CD8-positive, alpha-beta memory T cell (primary cell): Measurements from ENCODE around the gene IFT74. TPM values are rescaled to one million over a fixed set of nuclear protein-coding genes. Genes with fewer than 3 reads are reported as not detected.

Source experiments
- CTCF ChIA-PET: fragments of 350-600 bp; sonication (Branson Sonifier 250); formaldehyde crosslinking; loops from one replicate; lab custom pipeline; 2021; ENCODE audit warnings: antibody characterized with exemption; lab: Charles Lee
- POLR2A ChIA-PET: fragments of 350-600 bp; sonication (Branson Sonifier 250); formaldehyde crosslinking; loops from one replicate; lab custom pipeline; 2021; ENCODE audit warnings: antibody characterized with exemption; lab: Charles Lee
- DNase-seq, 5 donors: peaks; one replicate each; pipeline versions ENCODE4 v3.0.0 to v3.0.0-alpha.2; 2020 to 2022; ENCODE audit warnings: mixed read lengths in 1 of 5
- H3K27ac ChIP-seq: one replicate; pipeline ENCODE4 v1.7.0; 2013; ENCODE audit warnings: low read depth, mild to moderate bottlenecking, low read length, moderate library complexity
- H3K27me3 ChIP-seq: 2 replicates; pipeline ENCODE4 v1.7.0; 2013; ENCODE audit warnings: low read length, mild to moderate bottlenecking; ENCODE audit not compliant: insufficient read depth, poor library complexity, severe bottlenecking
- H3K36me3 ChIP-seq: 2 replicates; pipeline ENCODE4 v1.7.0; 2013; ENCODE audit warnings: mild to moderate bottlenecking, low read length, moderate library complexity; ENCODE audit not compliant: insufficient read depth
- H3K4me1 ChIP-seq: 2 replicates; pipeline ENCODE4 v1.7.0; 2013; ENCODE audit warnings: mild to moderate bottlenecking, low read length, moderate library complexity; ENCODE audit not compliant: insufficient read depth
- H3K4me3 ChIP-seq: 2 replicates; pipeline ENCODE4 v1.7.0; 2013; ENCODE audit warnings: mild to moderate bottlenecking, low read length
- H3K9me3 ChIP-seq: 2 replicates; pipeline ENCODE4 v1.7.0; 2013; ENCODE audit warnings: mild to moderate bottlenecking, low read length
- H3K27ac Mint-ChIP-seq, 8 donors: one replicate each; pipeline ENCODE4 v1.8.0; 2020 to 2021; ENCODE audit warnings: mixed read lengths in 8 of 8, mild to moderate bottlenecking in 6 of 8, inconsistent platforms in 3 of 8, moderate library complexity in 3 of 8
- H3K27me3 Mint-ChIP-seq, 2 donors: one replicate each; pipeline ENCODE4 v1.8.0; 2020 to 2021; ENCODE audit warnings: mixed read lengths in 2 of 2, mild to moderate bottlenecking in 1 of 2, moderate library complexity in 1 of 2
- H3K36me3 Mint-ChIP-seq, 3 donors: one replicate each; pipeline ENCODE4 v1.8.0; 2020 to 2021; ENCODE audit warnings: mixed read lengths in 3 of 3, inconsistent platforms in 1 of 3, mild to moderate bottlenecking in 1 of 3
- H3K4me1 Mint-ChIP-seq, 3 donors: one replicate each; pipeline ENCODE4 v1.8.0; 2020 to 2021; ENCODE audit warnings: mixed read lengths in 3 of 3, inconsistent platforms in 1 of 3, mild to moderate bottlenecking in 1 of 3
- H3K4me3 Mint-ChIP-seq, 7 donors: one replicate each; pipeline ENCODE4 v1.8.0; 2020 to 2021; ENCODE audit warnings: mixed read lengths in 7 of 7, mild to moderate bottlenecking in 6 of 7, moderate library complexity in 4 of 7, inconsistent platforms in 2 of 7
- H3K9me3 Mint-ChIP-seq, 5 donors: one replicate each; pipeline ENCODE4 v1.8.0; 2020 to 2022; ENCODE audit warnings: mixed read lengths in 5 of 5, mild to moderate bottlenecking in 3 of 5, moderate library complexity in 2 of 5, inconsistent platforms in 1 of 5
- polyA plus RNA-seq: library from polyadenylated mRNA; unstranded; fragments of 300-500 nt; fragmentation: Illumina TruSeq; gene quantifications from one replicate; pipeline ENCODE4 v1.2.3, GENCODE V29; 2021
- total RNA-seq, 2 experiments: library from RNA; stranded (reverse); gene quantifications; one replicate each; pipeline ENCODE4 v1.2.3, GENCODE V29; 2021

The IFT74 gene
- total and polyA plus RNA-seq, 3 experiments from 2014 or later, result 7.5 to 10.4 (median 10.4) TPM

DNA sequence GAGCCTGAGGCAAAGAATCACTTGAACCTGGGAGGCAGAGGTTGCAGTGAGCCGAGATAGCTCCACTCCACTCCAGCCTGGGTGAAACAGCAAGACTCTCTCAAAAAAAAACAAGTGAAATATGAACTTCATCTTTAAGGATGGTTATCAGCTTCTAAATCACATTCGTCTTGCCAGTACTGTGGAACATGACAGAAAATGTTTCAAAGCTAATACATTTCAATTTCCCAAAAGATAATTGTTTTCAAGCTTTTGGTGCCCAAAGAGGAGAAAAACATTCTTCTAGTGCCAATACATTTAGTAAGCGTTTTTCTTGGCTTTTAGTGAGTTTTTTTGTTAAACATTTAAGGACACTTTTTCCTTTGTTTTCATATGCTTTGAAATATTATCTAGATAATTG lies 4.4 kb upstream of the IFT74 start:
- Mint-ChIP-seq H3K4me3 (no peak overlapping the region), H3K27ac (no peak overlapping the region), H3K9me3 (no peaks in the 10 kb centered on the region), H3K27me3 (peaks cover 1 to 10% of the 10 kb centered on the region in 2 donors), H3K36me3 (peaks cover 0 to 16% (median 0%) of the 10 kb centered on the region in 3 donors), H3K4me1 (peaks cover 31 to 44% (median 38%) of the 10 kb centered on the region in 3 donors)
- Histone ChIP-seq H3K36me3 (no peaks in the 10 kb centered on the region), H3K27ac (no peak overlapping the region), H3K27me3 (no peaks in the 10 kb centered on the region), H3K9me3 (no peaks in the 10 kb centered on the region), H3K4me1 (peaks cover 19% of the 10 kb centered on the region), H3K4me3 (no peak overlapping the region)
- CTCF ChIA-PET, result interaction anchor here (0.9 kb wide), 1 partner anchor 60 kb away, joined by 3 read pairs; the partner anchor contains the start of gene CAAP1
- no peak for DNase-seq
- POLR2A ChIA-PET, result no interaction called here

GRCh38 chr9:26954050-26954508 lies 2.1 kb upstream of the IFT74 start:
- no peaks in the 10 kb centered on the region for H3K9me3 Mint-ChIP-seq
- H3K36me3 Mint-ChIP-seq, result peaks cover 0 to 9% (median 0%) of the 10 kb centered on the region in 3 donors
- peak overlapping the region; percentile 27 for H3K27ac ChIP-seq
- H3K9me3 ChIP-seq, result no peaks in the 10 kb centered on the region
- peak overlapping the region in 7 of 8 donors; percentile 20 to 91 (median 71) for H3K27ac Mint-ChIP-seq
- no peak overlapping the region for H3K4me3 ChIP-seq
- H3K27me3 Mint-ChIP-seq, result peaks cover 3 to 10% of the 10 kb centered on the region in 2 donors
- no peak for DNase-seq
- H3K36me3 ChIP-seq, result no peaks in the 10 kb centered on the region
- ChIA-PET CTCF (no interaction called here), POLR2A (no interaction called here)
- H3K4me1 ChIP-seq, result peaks cover 16% of the 10 kb centered on the region
- no peaks in the 10 kb centered on the region for H3K27me3 ChIP-seq
- H3K4me3 Mint-ChIP-seq, result peak overlapping the region in 4 of 7 donors; percentile 16 to 55 (median 41)
- peaks cover 25 to 36% (median 35%) of the 10 kb centered on the region in 3 donors for H3K4me1 Mint-ChIP-seq

DNA sequence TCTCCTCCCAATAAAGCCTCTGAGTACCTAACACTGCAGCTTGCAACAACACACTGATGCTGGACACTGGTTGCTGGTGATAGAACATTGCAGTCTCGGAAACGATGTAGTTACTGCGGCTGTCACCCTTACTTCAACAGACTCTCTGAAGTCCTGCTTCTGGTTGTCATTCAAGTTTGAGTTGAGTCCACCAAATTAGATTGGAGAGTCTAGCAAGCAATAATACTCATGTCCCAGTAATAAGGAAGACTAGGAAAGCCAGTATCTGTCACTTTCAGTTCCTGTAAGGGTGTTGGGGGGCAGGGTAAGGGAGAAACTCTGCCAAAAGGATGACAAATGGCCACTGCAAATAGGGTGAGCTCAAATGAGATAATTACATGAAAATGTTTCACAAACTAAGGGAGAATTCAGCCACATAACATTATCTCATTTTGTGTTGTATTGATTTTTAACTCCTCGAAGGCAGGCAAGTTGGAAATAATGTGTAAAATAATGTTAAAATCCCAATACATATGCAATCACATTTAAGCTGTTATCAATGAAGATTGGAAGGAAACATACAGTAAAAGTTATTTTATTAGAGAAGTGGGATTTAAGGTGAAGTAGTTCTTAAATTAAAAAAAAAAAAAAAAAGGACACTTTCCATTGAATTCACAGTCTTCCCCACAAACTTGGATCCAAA lies 849 bp upstream of the IFT74 start:
- Histone ChIP-seq H3K36me3 (no peaks in the 10 kb centered on the region), H3K9me3 (no peaks in the 10 kb centered on the region), H3K27me3 (no peaks in the 10 kb centered on the region), H3K4me3 (peak overlapping the region; percentile 83), H3K4me1 (peaks cover 16% of the 10 kb centered on the region), H3K27ac (peak overlapping the region; percentile 71)
- Mint-ChIP-seq H3K27me3 (peaks cover 2 to 4% of the 10 kb centered on the region in 2 donors), H3K4me1 (peaks cover 25 to 36% (median 35%) of the 10 kb centered on the region in 3 donors), H3K36me3 (peaks cover 0 to 9% (median 0%) of the 10 kb centered on the region in 3 donors), H3K9me3 (no peaks in the 10 kb centered on the region), H3K27ac (peak overlapping the region; percentile 91 to 97 (median 96)), H3K4me3 (peak overlapping the region; percentile 89 to 97 (median 93))
- ChIA-PET POLR2A (interaction anchor here (0.5 to 1.6 kb wide), 5 partner anchors 8 to 64 kb away, joined by 4 to 14 read pairs (median 6); partner anchors contain the start of gene PLAA), CTCF (interaction anchor here (0.9 to 2.7 kb wide), 4 partner anchors 8 to 63 kb away, joined by 3 to 15 read pairs (median 6); partner anchors contain the start of genes CAAP1 and PLAA)
- no peak for DNase-seq

GRCh38 chr9:26956860-26957233 lies 635 bp downstream of the IFT74 start:
- H3K9me3 Mint-ChIP-seq, result no peaks in the 10 kb centered on the region
- H3K27me3 Mint-ChIP-seq, result peaks cover 0 to 2% of the 10 kb centered on the region in 2 donors
- DNase-seq, result no peak
- no peaks in the 10 kb centered on the region for H3K36me3 ChIP-seq
- POLR2A ChIA-PET, result interaction anchor here (1.2 to 1.6 kb wide), 3 partner anchors 10 to 65 kb away, joined by 3 to 11 read pairs (median 6); partner anchors contain the start of gene PLAA
- peaks cover 0 to 9% (median 0%) of the 10 kb centered on the region in 3 donors for H3K36me3 Mint-ChIP-seq
- no peaks in the 10 kb centered on the region for H3K9me3 ChIP-seq
- peak overlapping the region; percentile 71 for H3K27ac ChIP-seq
- peak overlapping the region; percentile 83 for H3K4me3 ChIP-seq
- peak overlapping the region; percentile 89 to 97 (median 93) for H3K4me3 Mint-ChIP-seq
- no peaks in the 10 kb centered on the region for H3K27me3 ChIP-seq
- peaks cover 16% of the 10 kb centered on the region for H3K4me1 ChIP-seq
- CTCF ChIA-PET, result interaction anchor here (0.7 to 2.7 kb wide), 4 partner anchors 10 to 64 kb away, joined by 3 to 15 read pairs (median 6); partner anchors contain the start of genes CAAP1 and PLAA
- peak overlapping the region; percentile 91 to 97 (median 96) for H3K27ac Mint-ChIP-seq
- H3K4me1 Mint-ChIP-seq, result peaks cover 29 to 42% (median 38%) of the 10 kb centered on the region in 3 donors

DNA sequence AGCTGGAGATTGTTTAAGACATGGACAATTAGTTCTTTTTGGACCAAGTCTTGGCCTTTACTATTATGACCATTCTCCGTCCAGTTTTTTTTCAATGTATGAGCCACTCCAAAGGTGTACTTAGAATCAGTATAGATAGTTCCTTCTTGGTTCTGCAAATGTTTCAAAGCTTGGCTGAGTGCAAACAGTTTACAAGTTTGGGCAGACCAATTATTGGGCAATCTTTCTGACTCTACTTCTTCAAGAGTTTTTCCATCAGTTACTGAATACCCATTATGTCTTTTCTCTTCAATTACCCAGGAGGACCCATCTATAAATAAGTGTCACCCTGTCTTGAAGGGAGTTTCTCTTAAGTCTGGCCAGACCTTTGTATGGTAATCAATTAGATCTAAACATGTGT lies 15.5 kb downstream of the IFT74 start:
- Mint-ChIP-seq H3K36me3 (peaks cover 6 to 24% (median 16%) of the 10 kb centered on the region in 3 donors), H3K4me3 (no peak overlapping the region), H3K27ac (no peak overlapping the region), H3K4me1 (peaks cover 0 to 5% (median 0%) of the 10 kb centered on the region in 3 donors), H3K27me3 (no peaks in the 10 kb centered on the region), H3K9me3 (peaks cover 0 to 7% (median 4%) of the 10 kb centered on the region in 5 donors)
- ChIA-PET POLR2A (no interaction called here), CTCF (no interaction called here)
- Histone ChIP-seq H3K9me3 (no peaks in the 10 kb centered on the region), H3K36me3 (no peaks in the 10 kb centered on the region), H3K27ac (no peak overlapping the region), H3K4me1 (no peaks in the 10 kb centered on the region), H3K4me3 (no peak overlapping the region), H3K27me3 (no peaks in the 10 kb centered on the region)
- no peak for DNase-seq

DNA sequence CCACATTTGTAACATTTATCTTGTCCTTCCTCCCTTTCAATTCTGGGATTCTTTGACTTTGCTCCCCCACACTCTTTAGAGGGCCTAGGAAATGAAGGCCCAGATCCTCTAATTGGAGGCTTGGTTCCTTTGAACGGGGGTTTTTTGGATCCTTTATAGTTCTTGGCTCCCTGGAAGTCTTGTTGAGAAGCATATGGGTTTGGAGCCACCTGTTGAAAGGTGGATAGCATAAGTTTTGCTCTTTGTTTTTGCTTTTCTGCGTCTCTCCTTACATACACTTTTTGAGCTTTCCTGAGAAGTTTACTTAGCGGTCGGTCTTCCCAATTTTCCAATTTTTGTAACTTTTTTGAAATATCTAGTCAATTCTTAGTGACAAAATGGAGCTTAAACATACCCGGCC lies 17.8 kb downstream of the IFT74 start:
- Histone ChIP-seq H3K4me1 (no peaks in the 10 kb centered on the region), H3K27ac (no peak overlapping the region), H3K27me3 (no peaks in the 10 kb centered on the region), H3K9me3 (no peaks in the 10 kb centered on the region), H3K36me3 (no peaks in the 10 kb centered on the region), H3K4me3 (no peak overlapping the region)
- peaks cover 0 to 7% (median 4%) of the 10 kb centered on the region in 5 donors for H3K9me3 Mint-ChIP-seq
- no peak for DNase-seq
- H3K36me3 Mint-ChIP-seq, result peaks cover 7 to 24% (median 16%) of the 10 kb centered on the region in 3 donors
- H3K27ac Mint-ChIP-seq, result no peak overlapping the region
- H3K4me3 Mint-ChIP-seq, result no peak overlapping the region
- H3K4me1 Mint-ChIP-seq, result no peaks in the 10 kb centered on the region
- ChIA-PET CTCF (no interaction called here), POLR2A (no interaction called here)
- H3K27me3 Mint-ChIP-seq, result no peaks in the 10 kb centered on the region

DNA sequence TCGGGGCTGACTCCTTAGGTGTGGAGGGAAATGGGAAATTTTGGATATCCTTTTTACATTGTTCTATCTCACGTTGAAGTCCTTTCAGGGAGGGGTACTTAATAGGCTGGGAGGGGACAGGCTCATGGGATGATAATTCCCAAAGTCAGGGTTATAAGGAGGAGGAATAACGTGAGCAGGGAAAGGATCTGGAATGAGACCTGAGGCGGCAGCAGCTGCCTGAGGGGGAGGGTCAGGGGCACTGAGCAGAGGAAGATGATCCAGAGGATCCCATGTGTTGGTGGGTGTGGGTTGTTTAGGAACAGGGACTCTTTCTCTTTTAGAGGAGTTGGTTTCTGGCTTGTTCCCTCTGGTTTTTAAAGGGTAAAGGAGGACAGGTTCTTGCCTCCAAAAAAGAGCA lies 18.7 kb downstream of the IFT74 start:
- POLR2A ChIA-PET, result no interaction called here
- H3K27ac Mint-ChIP-seq, result peak overlapping the region in 1 of 8 donors; percentile 13

More for the DNA sequence above, 18.7 kb downstream of the IFT74 start:
- Histone ChIP-seq H3K27me3 (no peaks in the 10 kb centered on the region), H3K4me1 (no peaks in the 10 kb centered on the region), H3K4me3 (no peak overlapping the region), H3K9me3 (no peaks in the 10 kb centered on the region), H3K36me3 (no peaks in the 10 kb centered on the region), H3K27ac (no peak overlapping the region)
- DNase-seq, result no peak
- H3K27me3 Mint-ChIP-seq, result no peaks in the 10 kb centered on the region
- CTCF ChIA-PET, result interaction anchor here (2.0 kb wide), 1 partner anchor 228 kb away, joined by 6 read pairs; no protein-coding TSS in a partner anchor
- peaks cover 7 to 24% (median 9%) of the 10 kb centered on the region in 3 donors for H3K36me3 Mint-ChIP-seq
- no peaks in the 10 kb centered on the region for H3K4me1 Mint-ChIP-seq
- H3K9me3 Mint-ChIP-seq, result peaks cover 0 to 2% (median under 1%) of the 10 kb centered on the region in 5 donors
- H3K4me3 Mint-ChIP-seq, result peak overlapping the region in 1 of 7 donors; percentile 61
